GM18519 (cell line): Measurements from ENCODE around the gene MACROH2A2.

ENCODE experiments used
- ATAC-seq: cut with Tn5 transposase; IDR thresholded peaks from one replicate; pipeline ENCODE4 v1.9.1; 2021; ENCODE audit warnings: mild to moderate bottlenecking, moderate library complexity; ENCODE audit not compliant: unreplicated experiment, low FRiP score

MACROH2A2 gene

DNA sequence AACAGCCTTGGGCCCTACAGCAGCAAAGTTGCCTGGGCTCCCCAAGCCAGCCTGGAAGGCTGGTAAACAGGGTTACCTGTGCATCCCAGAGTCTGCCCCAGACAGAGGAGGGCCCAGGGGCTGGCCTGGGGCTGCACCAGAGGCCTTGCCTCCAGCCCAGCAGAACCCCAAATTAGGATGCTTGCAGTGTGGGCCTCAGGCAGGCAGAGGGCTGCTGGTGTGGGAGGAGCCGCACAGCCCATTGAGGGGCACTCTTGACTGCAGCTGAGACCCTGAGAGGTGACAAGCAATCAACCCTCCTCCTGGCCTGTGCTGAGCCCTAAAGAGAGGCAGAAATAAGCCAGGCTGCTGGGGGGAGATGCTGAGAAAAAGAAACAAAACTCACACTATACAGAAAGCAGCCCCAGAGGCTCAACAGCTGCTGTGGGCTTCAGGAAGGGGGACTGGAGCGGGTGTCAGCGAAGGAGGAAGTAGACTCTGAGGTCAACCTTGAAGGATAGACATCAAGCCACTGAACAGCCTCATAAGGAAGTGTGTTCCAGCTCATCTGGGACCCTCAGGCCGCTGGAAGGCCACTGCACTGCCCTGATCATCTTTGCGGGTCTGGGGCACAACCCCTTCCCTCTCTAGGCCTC lies 73.4 kb downstream of the MACROH2A2 start:
- no peak for ATAC-seq

- no peak for ATAC-seq
These were observed 74.2 kb downstream of the MACROH2A2 start for GRCh38 chr10:70126700-70127395.

GRCh38 chr10:70130878-70131559 lies 78.4 kb downstream of the MACROH2A2 start:
- ATAC-seq: no peak

GRCh38 chr10:70131560-70131937 lies 78.9 kb downstream of the MACROH2A2 start:
- ATAC-seq: no peak

DNA sequence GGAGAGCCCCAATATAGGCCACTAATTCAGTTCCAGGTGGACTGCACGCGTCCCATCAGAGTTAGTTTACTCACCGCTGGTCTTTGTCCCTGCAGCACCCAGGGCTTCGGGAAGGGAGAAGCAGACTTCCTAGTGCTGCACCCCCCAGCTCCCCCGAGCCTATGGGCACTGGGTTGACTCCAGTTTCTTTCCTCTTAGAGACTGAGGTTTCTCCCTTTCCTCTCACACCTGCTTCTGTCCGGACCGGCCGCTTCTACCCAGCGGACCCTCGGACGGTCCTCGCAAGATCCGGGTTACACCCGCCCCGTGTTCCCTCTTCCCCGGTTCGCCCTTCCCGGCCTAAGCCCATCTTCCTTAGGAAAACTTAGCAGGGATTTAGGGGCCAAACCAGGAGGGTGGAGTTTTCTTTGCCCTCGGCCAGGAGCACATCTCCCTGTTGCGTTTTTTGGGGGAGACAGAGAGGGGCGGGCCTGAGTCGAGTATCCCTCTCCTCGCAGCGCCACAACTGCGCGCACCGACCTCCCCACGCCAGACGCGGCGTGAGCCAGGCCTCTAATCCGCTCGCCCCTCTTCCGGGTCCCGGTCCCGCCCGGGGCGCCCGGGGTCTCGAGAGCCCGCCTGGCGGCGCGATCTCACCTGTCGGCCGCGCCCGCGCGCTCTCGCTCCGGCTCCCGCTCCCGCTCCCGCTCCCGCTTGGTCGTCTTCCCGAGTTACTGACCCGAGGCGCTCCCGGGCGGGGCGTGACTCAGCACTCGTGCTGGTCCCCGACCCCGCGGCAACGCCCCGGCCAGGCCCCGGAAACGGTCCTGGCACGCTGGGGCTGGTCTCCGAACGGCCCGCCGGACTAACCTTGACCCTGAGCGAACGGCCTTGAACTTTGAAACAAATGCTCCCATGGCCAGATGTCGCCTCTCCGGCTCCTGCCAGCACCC lies 79.7 kb downstream of the MACROH2A2 start, which contains the start of gene AIFM2:
Gene AIFM2, minus strand, starts transcription at position 728 of the 932 bp plus-strand sequence. CDS start 8,741 bp downstream, outside the sequence.
- peak; percentile 38 for ATAC-seq

- ATAC-seq: no peak
These were observed 82.4 kb downstream of the MACROH2A2 start for GRCh38 chr10:70135046-70135445.

GRCh38 chr10:70135684-70136083 lies 83.0 kb downstream of the MACROH2A2 start:
- ATAC-seq: no peak

GRCh38 chr10:70137135-70137534 lies 84.5 kb downstream of the MACROH2A2 start:
- ATAC-seq: no peak

- no peak for ATAC-seq
These were observed 85.6 kb downstream of the MACROH2A2 start for GRCh38 chr10:70137927-70138883.

- no peak for ATAC-seq
These were observed 86.7 kb downstream of the MACROH2A2 start for GRCh38 chr10:70139151-70139996.

- ATAC-seq: no peak
These were observed 87.3 kb downstream of the MACROH2A2 start for GRCh38 chr10:70139997-70140250.

DNA sequence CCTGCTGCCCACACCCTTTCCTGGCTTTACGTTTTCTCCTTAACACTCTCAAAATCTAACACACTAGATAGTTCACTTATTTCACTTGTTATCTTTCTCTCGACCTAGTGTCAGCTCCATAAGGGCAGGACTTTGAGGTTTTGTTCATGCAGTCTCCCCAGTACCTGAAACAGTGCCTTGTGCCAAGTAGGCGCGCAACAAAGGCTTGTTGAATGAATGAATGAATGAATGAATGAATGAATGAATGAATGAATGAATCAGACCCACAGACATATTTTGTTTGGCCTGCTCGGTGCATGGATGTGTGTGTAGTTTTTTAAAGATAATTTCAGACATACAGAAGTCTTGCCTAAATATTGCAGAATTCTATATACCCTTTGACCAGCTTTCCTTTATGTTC lies 87.7 kb downstream of the MACROH2A2 start:
- ATAC-seq: no peak

- no peak for ATAC-seq
These were observed 89.9 kb downstream of the MACROH2A2 start for GRCh38 chr10:70142555-70142954.

DNA sequence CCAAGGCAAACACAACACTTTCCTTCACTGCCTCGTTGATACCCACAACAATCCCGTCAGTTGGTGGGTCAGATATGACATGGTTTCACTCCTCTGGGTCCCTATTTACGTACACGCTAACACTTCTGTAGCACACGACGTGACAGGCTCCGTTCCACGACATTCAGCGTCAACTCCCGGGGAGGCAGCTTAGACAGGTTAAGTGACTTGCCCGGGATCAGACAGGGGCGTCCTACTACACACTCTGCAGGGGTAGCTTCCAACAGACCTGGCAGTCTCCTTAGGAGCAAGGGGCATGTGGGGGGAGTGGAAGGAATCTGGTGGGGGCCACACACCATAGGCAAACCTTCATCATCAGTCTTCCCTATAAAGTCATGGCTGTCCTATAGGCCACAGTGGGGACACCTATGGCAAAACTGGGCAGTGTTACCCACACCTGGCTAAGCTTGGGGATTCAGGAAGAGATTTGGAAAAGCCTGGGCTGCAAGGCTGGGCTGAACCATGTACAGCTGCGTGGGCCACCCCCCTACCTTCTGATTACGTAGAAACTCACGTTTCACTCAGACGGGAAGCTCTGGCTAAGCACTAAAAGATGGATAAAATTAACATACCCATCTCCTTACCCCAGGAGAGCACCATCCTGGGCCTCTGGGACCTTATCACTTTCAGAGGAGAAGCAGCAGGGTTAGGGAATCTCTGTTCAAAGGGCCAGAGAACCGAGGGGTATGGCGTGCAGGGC lies 91.9 kb downstream of the MACROH2A2 start:
- no peak for ATAC-seq

- peak; percentile 7 for ATAC-seq
These were observed 92.6 kb downstream of the MACROH2A2 start for GRCh38 chr10:70145166-70145665.

GRCh38 chr10:70145666-70146488 lies 93.2 kb downstream of the MACROH2A2 start:
- ATAC-seq: peak; percentile 46
